ENCODE data around the gene YIF1A. TPM values are rescaled to one million over a fixed set of nuclear protein-coding genes. Genes with fewer than 3 reads are reported as not detected.

The YIF1A gene
- total RNA-seq, 8 experiments from 2014 or later = 58.0 to 172 (median 101) TPM

DNA sequence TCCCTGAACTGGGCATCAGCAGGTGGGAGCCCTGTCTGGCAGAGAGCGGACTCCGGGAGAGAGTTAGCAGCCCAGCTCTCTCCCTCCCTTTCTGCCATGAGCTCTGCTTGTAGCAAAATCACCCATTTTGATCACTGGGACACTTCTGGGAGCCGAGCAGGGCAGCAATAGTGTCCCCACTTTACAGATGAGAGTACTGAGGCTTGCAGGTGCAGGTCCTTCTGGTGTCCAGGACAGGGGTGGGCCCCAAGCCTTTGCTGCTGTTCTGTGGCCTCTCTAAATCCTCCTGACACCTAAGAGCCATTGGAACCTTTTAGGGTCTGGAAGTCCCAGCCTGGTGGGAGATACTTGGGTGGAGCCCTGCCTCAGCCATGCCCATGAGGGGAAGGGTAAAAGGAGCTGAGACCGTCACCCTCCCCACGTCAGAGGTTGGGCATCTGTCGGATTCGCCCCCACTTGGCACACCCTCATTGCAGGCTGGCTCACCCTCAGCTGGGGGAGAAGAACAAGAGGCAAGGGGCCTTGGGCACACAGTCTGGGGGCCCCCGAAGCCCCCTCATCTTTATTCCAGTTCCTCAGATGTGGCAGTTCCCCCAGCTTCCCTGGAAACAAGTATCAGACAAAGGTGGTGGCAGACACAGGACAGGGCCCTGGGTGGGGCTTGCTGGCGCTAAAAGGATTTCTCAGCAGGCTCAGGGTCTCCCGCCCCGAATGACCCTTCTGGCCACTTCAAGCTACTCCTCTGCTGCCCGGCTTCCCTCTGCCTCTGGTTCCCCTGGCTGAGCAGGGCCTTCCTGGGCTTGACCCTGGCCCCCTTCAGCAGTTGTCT is 42.8 kb upstream of the YIF1A start:
- in situ Hi-C loops (cut with MboI; ENCODE audit: low pct_unique_long_range_greater_than_20kb in 2 of 9, low sequenced_read_pairs in 9 of 9, unreplicated experiment in 9 of 9) = loop anchor here in 1 of 9 experiments (25.0 kb wide), 1 partner anchor 119 kb away; no protein-coding TSS in a partner anchor
- WGBS, 10 experiments = 56 to 87% (median 85%) methylated on average over 2 to 5 of the region's 12 CpGs; no CpG with 5 or more reads in 7 of the 10 experiments
- peaks cover 32 to 36% of the 10 kb centered on the region in 2 donors for H3K4me1 ChIP-seq (replicated peaks in 1 of 2)
- ATAC-seq (replicated peaks in 6 of 8) = no peak
- no peak overlapping the region for H3K27ac ChIP-seq
- H3K4me3 ChIP-seq = no peak overlapping the region

- H3K27ac ChIP-seq = no peak overlapping the region
- no peak overlapping the region for H3K4me3 ChIP-seq
- in situ Hi-C loops (cut with MboI; ENCODE audit: low pct_unique_long_range_greater_than_20kb in 2 of 9, low sequenced_read_pairs in 9 of 9, unreplicated experiment in 9 of 9) = loop anchor here in 1 of 9 experiments (25.0 kb wide), 1 partner anchor 119 kb away; no protein-coding TSS in a partner anchor
- no peak for ATAC-seq (replicated peaks in 6 of 8)
- peaks cover 32 to 36% of the 10 kb centered on the region in 2 donors for H3K4me1 ChIP-seq (replicated peaks in 1 of 2)
- WGBS, 10 experiments = 20 to 100% methylated on average over 1 of the region's 10 CpGs; no CpG with 5 or more reads in 8 of the 10 experiments
Measured at GRCh38 chr11:66330931-66331330, 42.0 kb upstream of the YIF1A start.

- ATAC-seq (replicated peaks in 6 of 8) = no peak
- no peak overlapping the region for H3K27ac ChIP-seq
- in situ Hi-C loops (cut with MboI; ENCODE audit: low pct_unique_long_range_greater_than_20kb in 2 of 9, low sequenced_read_pairs in 9 of 9, unreplicated experiment in 9 of 9) = loop anchor here in 1 of 9 experiments (25.0 kb wide), 1 partner anchor 117 kb away; no protein-coding TSS in a partner anchor
- 58 to 100% (median 91%) methylated on average over 1 to 2 of the region's 3 CpGs; no CpG with 5 or more reads in 4 of the 10 experiments for WGBS, 10 experiments
- H3K4me3 ChIP-seq = no peak overlapping the region
- H3K4me1 ChIP-seq (replicated peaks in 1 of 2) = peaks cover 38 to 41% of the 10 kb centered on the region in 2 donors
Measured at GRCh38 chr11:66329165-66329673, 40.3 kb upstream of the YIF1A start.

DNA sequence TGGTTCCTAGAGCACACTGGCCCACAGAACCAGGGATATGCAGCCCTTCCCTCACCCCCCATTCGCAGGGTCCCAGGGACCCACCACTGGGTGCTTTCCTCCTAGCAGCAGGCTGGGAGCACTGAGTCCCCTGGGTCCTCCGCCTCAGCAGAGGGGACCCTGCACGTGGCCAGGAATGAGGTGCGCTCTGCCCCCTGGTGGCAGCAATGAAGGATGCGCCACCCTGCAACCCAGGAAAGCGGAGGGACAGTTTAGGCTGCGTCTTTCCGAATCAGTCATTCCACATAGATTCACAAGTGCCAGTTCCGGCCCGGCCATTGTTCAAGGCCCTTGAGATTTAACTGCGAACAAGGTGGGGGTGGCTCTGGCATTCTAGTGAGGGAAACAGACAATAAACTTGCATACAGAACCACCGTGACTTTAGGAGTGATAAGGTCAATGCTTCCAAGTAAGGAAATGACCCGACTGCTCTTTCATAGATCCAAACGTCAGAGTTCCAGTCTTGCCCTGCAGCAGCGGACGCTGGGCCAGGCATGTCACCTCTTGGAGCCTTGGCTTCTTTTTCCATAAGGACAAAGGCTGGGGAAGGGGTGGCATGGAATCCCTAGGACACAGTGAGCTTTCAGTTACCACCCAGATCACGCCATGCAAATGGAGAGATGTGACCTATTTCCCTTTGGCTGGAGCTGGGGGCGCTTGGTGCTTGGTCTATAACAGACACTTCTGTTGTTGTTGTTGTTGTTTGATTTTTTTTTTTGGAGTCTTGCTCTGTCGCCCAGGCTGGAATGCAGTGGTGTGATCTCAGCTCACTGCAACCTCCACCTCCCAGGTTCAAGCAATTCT is 39.6 kb upstream of the YIF1A start:
- in situ Hi-C loops (cut with MboI; ENCODE audit: low pct_unique_long_range_greater_than_20kb in 2 of 9, low sequenced_read_pairs in 9 of 9, unreplicated experiment in 9 of 9) = loop anchor here in 1 of 9 experiments (25.0 kb wide), 1 partner anchor 116 kb away; no protein-coding TSS in a partner anchor
- H3K27ac ChIP-seq = no peak overlapping the region
- peak overlapping the region in 1 of 5 donors; percentile 6 for H3K4me3 ChIP-seq
- 0 to 92% (median 13%) methylated on average over 1 to 8 of the region's 19 CpGs; no CpG with 5 or more reads in 3 of the 10 experiments for WGBS, 10 experiments
- peaks cover 38 to 41% of the 10 kb centered on the region in 2 donors for H3K4me1 ChIP-seq (replicated peaks in 1 of 2)
- ATAC-seq (replicated peaks in 6 of 8) = peak; percentile 39 to 95 (median 76)

DNA sequence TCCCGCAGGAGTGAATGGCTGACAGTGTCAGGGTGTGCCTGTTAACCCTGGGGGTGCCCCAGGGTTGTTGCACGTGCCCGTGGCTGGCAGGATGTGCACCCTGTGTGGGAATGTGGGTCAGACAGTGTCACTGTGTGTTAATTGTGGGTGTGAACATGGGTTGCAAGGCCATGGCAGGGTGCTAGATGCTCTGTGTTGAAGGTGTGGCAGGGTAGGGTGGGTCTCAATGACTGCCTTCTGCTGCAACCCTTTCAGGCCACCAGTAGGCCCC is 39.0 kb upstream of the YIF1A start:
- 83% methylated on average over 3 of the region's 3 CpGs; no CpG with 5 or more reads in 9 of the 10 experiments for WGBS, 10 experiments
- in situ Hi-C loops (cut with MboI; ENCODE audit: low pct_unique_long_range_greater_than_20kb in 2 of 9, low sequenced_read_pairs in 9 of 9, unreplicated experiment in 9 of 9) = loop anchor here in 1 of 9 experiments (25.0 kb wide), 1 partner anchor 116 kb away; no protein-coding TSS in a partner anchor
- no peak overlapping the region for H3K4me3 ChIP-seq
- peak in 5 of 8 experiments; percentile 0 to 43 (median 30) for ATAC-seq (replicated peaks in 6 of 8)
- H3K27ac ChIP-seq = no peak overlapping the region
- peaks cover 38 to 41% of the 10 kb centered on the region in 2 donors for H3K4me1 ChIP-seq (replicated peaks in 1 of 2)

- ATAC-seq (replicated peaks in 6 of 8) = peak; percentile 2 to 46 (median 10)
- in situ Hi-C loops (cut with MboI; ENCODE audit: low pct_unique_long_range_greater_than_20kb in 2 of 9, low sequenced_read_pairs in 9 of 9, unreplicated experiment in 9 of 9) = loop anchor here in 1 of 9 experiments (25.0 kb wide), 1 partner anchor 115 kb away; no protein-coding TSS in a partner anchor
- WGBS, 10 experiments = 0 to 100% (median 52%) methylated on average over 1 to 7 of the region's 10 CpGs; no CpG with 5 or more reads in 6 of the 10 experiments
- peak overlapping the region in 1 of 2 donors; percentile 74 for H3K27ac ChIP-seq
- H3K4me3 ChIP-seq = no peak overlapping the region
- H3K4me1 ChIP-seq (replicated peaks in 1 of 2) = peaks cover 38 to 41% of the 10 kb centered on the region in 2 donors
Measured at GRCh38 chr11:66327171-66328030, 38.5 kb upstream of the YIF1A start.

- ATAC-seq (replicated peaks in 6 of 8) = peak; percentile 2 to 66 (median 55)
- Histone ChIP-seq H3K27ac (peak overlapping the region in 1 of 2 donors; percentile 74), H3K4me3 (no peak overlapping the region)
Measured at GRCh38 chr11:66326261-66327111, 37.5 kb upstream of the YIF1A start.

DNA sequence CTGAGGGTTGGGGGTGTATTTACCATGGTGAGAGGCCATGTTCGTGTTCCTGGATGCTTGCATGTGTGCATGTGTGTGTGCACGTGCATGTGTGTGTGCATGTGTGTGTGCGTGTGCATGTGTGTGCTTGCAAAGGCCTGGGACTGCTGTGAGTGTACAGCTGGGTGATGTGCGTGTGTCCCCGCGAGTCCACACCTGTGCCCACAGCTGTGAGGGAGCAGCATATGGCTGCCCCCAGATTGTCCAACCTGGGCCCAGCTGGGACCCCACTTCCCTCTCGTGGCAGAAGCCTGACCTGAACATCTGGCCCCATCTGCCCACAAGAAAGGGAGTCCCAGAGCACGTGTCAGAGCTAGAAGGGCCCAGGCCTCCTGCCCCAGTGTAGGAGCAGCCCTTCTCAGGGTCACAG is 36.3 kb upstream of the YIF1A start:
- peak overlapping the region in 1 of 2 donors; percentile 27 for H3K27ac ChIP-seq
- peak in 2 of 8 experiments; percentile 8 to 17 for ATAC-seq (replicated peaks in 6 of 8)

More at GRCh38 chr11:66326261-66327111, 37.5 kb upstream of the YIF1A start:
- peaks cover 38 to 41% of the 10 kb centered on the region in 2 donors for H3K4me1 ChIP-seq (replicated peaks in 1 of 2)
- in situ Hi-C loops (cut with MboI; ENCODE audit: low pct_unique_long_range_greater_than_20kb in 2 of 9, low sequenced_read_pairs in 9 of 9, unreplicated experiment in 9 of 9) = loop anchor here in 1 of 9 experiments (25.0 kb wide), 1 partner anchor 114 kb away; no protein-coding TSS in a partner anchor
- WGBS, 10 experiments = 0 to 60% (median 23%) methylated on average over 1 to 3 of the region's 21 CpGs; no CpG with 5 or more reads in 7 of the 10 experiments

DNA sequence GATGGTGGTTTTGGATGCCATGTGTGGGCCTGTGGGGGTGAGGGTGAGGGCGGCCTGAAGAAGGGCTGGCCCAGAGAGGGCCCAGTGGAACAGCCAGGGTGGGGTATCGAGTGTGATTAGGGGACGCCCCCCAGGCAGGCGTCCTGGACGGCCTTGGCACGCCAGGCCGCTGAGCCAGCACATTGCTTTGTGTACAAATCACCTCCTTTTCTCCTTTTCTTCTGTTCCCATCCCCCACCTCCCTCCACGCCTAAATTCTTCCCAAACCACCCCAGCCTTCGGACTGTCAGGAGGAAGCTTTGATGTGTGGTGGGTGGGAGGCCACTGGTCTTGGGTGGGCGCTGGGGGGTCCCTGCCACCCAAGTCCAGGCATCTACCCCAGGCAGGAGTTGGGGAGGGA is 35.7 kb upstream of the YIF1A start:
- Histone ChIP-seq H3K27ac (peak overlapping the region in 1 of 2 donors; percentile 27), H3K4me1 (replicated peaks in 1 of 2) (peaks cover 38 to 41% of the 10 kb centered on the region in 2 donors), H3K4me3 (no peak overlapping the region)
- in situ Hi-C loops (cut with MboI; ENCODE audit: low pct_unique_long_range_greater_than_20kb in 2 of 9, low sequenced_read_pairs in 9 of 9, unreplicated experiment in 9 of 9) = loop anchor here in 1 of 9 experiments (25.0 kb wide), 1 partner anchor 112 kb away; no protein-coding TSS in a partner anchor
- no peak for ATAC-seq (replicated peaks in 6 of 8)
- 0 to 67% (median 46%) methylated on average over 1 to 3 of the region's 10 CpGs; no CpG with 5 or more reads in 7 of the 10 experiments for WGBS, 10 experiments

More for the DNA sequence above, 36.3 kb upstream of the YIF1A start:
- H3K4me1 ChIP-seq (replicated peaks in 1 of 2) = peaks cover 38 to 41% of the 10 kb centered on the region in 2 donors
- 40% methylated on average over 1 of the region's 8 CpGs; no CpG with 5 or more reads in 9 of the 10 experiments for WGBS, 10 experiments
- in situ Hi-C loops (cut with MboI; ENCODE audit: low pct_unique_long_range_greater_than_20kb in 2 of 9, low sequenced_read_pairs in 9 of 9, unreplicated experiment in 9 of 9) = loop anchor here in 1 of 9 experiments (25.0 kb wide), 1 partner anchor 113 kb away; no protein-coding TSS in a partner anchor
- no peak overlapping the region for H3K4me3 ChIP-seq

DNA sequence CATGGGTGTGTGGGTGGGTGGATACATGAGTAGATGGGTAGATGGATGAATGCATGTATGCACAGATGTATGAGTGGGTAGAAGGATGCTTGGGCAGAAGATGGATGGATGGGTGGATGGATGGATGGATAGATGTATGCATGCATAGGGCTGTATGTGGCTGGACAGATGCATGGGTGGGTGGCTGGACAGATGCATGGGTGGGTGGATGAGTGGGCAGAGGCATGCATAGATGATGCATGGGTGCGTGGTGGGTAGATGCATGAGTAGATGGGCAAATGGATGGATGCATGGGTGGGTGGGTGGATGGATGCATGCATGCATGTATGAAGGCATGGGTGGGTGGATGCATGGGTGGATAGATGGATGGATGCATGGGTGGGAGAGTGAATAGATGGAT is 34.7 kb upstream of the YIF1A start:
- peaks cover 37 to 41% of the 10 kb centered on the region in 2 donors for H3K4me1 ChIP-seq (replicated peaks in 1 of 2)
- H3K4me3 ChIP-seq = no peak overlapping the region
- in situ Hi-C loops (cut with MboI; ENCODE audit: low pct_unique_long_range_greater_than_20kb in 2 of 9, low sequenced_read_pairs in 9 of 9, unreplicated experiment in 9 of 9) = no loop called here
- no peak for ATAC-seq (replicated peaks in 6 of 8)
- no CpG with 5 or more reads among the region's 1 CpG for WGBS, 10 experiments
- H3K27ac ChIP-seq = no peak overlapping the region

Data from motor neuron (in vitro differentiated cells).